Naive thymus-derived CD8-positive, alpha-beta T cell (primary cell): ENCODE data around the gene ZNF546. TPM values are rescaled to one million over a fixed set of nuclear protein-coding genes. Genes with fewer than 3 reads are reported as not detected.
A peak's percentile ranks its signal among the peaks of the same experiment; 100 is the strongest.
"Not testable (repeated sequence)": the region's sequence is repeated elsewhere in the genome, so short reads cannot be mapped to it uniquely, and the experiment has no call there.

Source experiments
- ATAC-seq, 2 donors: fragments of 150-1000 bp; cut with Tn5 transposase in 1 of 2; sonication (Bioruptor Pico), chemical (Tn5 transposase) in 1 of 2; 1 replicate in 1 of 2; 2 replicates in 1 of 2; pipeline ENCODE4 v1.10.0; 2021; ENCODE audit warnings: mild to moderate bottlenecking in 2 of 2, moderate library complexity in 2 of 2
- POLR2A ChIA-PET: fragments of 350-600 bp; sonication (Branson Sonifier 250); formaldehyde crosslinking; loops from one replicate; lab custom pipeline; 2021; ENCODE audit warnings: antibody characterized with exemption; lab: Charles Lee
- DNase-seq, 10 donors: peaks; one replicate each; pipeline versions ENCODE4 v3.0.0 to v3.0.0-alpha.2; 2020 to 2022
- H3K27ac Mint-ChIP-seq, 10 donors: one replicate each; pipeline ENCODE4 v1.8.0; 2020 to 2022; ENCODE audit warnings: mild to moderate bottlenecking in 10 of 10, mixed read lengths in 10 of 10, moderate library complexity in 4 of 10, inconsistent platforms in 1 of 10
- H3K27me3 Mint-ChIP-seq, 5 donors: one replicate each; pipeline ENCODE4 v1.8.0; 2021 to 2022; ENCODE audit warnings: mixed read lengths in 5 of 5
- H3K36me3 Mint-ChIP-seq, 3 donors: one replicate each; pipeline ENCODE4 v1.8.0; 2020 to 2022; ENCODE audit warnings: mixed read lengths in 3 of 3, mild to moderate bottlenecking in 2 of 3, inconsistent platforms in 1 of 3
- H3K4me1 Mint-ChIP-seq, 4 donors: one replicate each; pipeline ENCODE4 v1.8.0; 2021 to 2022; ENCODE audit warnings: mixed read lengths in 4 of 4
- H3K4me3 Mint-ChIP-seq, 10 donors: one replicate each; pipeline ENCODE4 v1.8.0; 2020 to 2022; ENCODE audit warnings: mild to moderate bottlenecking in 10 of 10, mixed read lengths in 10 of 10, moderate library complexity in 6 of 10, inconsistent platforms in 1 of 10
- H3K9me3 Mint-ChIP-seq, 9 donors: one replicate each; pipeline ENCODE4 v1.8.0; 2020 to 2022; ENCODE audit warnings: mixed read lengths in 9 of 9, mild to moderate bottlenecking in 3 of 9, inconsistent platforms in 1 of 9, moderate library complexity in 1 of 9
- polyA plus RNA-seq, 3 donors: library from polyadenylated mRNA; unstranded; fragments of 300-500 nt; fragmentation: Illumina TruSeq; gene quantifications; one replicate each; pipeline ENCODE4 v1.2.3, GENCODE V29; 2021
- total RNA-seq, 8 experiments: library from RNA in 2 of 8; stranded (reverse) in 2 of 8; gene quantifications; one replicate each; pipeline ENCODE4 v1.2.3 and lab custom pipeline; 2021 to 2026

The ZNF546 gene
- total and polyA plus RNA-seq, 5 experiments from 2014 or later = 4.0 to 22.0 (median 6.4) TPM

- Mint-ChIP-seq H3K36me3 (peaks cover 5 to 54% (median 36%) of the 10 kb centered on the region in 3 donors), H3K27ac (no peak overlapping the region), H3K27me3 (no peaks in the 10 kb centered on the region), H3K9me3 (peaks cover 17 to 93% (median 52%) of the 10 kb centered on the region in 9 donors), H3K4me3 (no peak overlapping the region), H3K4me1 (peaks cover 0 to 2% (median 0%) of the 10 kb centered on the region in 4 donors)
- POLR2A ChIA-PET = interaction anchor here (0.6 kb wide), 1 partner anchor 1043 kb away, joined by 3 read pairs; no protein-coding TSS in a partner anchor
- DNase-seq = no peak
- no peak for ATAC-seq
These were observed 27.1 kb downstream of the ZNF546 start for GRCh38 chr19:40023969-40024368.

DNA sequence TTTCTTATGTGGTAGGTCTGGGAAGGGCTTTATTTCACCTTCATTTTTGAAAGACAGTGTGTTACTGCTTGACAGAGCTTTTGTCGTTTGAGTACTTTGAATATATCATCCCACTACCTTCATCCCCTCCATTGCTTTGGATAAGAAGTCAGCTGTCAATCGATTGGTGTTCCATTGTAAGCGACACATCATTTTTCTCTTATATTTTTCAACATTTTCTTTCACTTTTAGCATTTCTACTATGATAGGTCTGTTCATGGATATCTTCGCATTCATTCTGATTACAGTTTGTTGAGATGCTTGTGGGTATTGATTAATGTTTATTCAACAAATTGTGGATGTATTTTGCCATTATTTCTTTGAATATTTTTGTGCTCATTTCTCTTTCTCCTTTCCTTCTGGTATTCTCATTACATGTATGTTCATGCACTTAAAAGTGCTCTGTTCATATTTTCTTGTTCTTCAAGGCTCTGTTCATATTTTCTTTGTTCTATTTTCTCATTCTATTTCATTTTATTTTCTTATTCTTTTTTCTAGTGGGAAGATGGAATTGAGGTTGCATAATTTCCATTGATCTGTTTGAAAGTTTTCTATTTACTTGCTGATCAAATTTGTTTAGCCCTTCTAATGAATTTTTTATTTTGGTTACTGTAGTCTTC lies 29.2 kb downstream of the ZNF546 start:
- Mint-ChIP-seq H3K27me3 (no peaks in the 10 kb centered on the region), H3K4me1 (peaks cover 0 to 2% (median 0%) of the 10 kb centered on the region in 4 donors), H3K4me3 (no peak overlapping the region), H3K9me3 (peaks cover 16 to 92% (median 49%) of the 10 kb centered on the region in 9 donors), H3K27ac (peak overlapping the region in 1 of 10 donors; percentile 13), H3K36me3 (peaks cover 5 to 64% (median 36%) of the 10 kb centered on the region in 3 donors)
- DNase-seq (no peak), ATAC-seq (no peak)
- POLR2A ChIA-PET = interaction anchor here (0.6 to 1.0 kb wide), 2 partner anchors 29 to 447 kb away, joined by 3 to 4 read pairs; partner anchors contain the start of gene ZNF546

- Mint-ChIP-seq H3K4me1 (peaks cover 0 to 2% (median 0%) of the 10 kb centered on the region in 4 donors), H3K4me3 (no peak overlapping the region), H3K27ac (no peak overlapping the region), H3K27me3 (no peaks in the 10 kb centered on the region), H3K36me3 (peaks cover 5 to 64% (median 36%) of the 10 kb centered on the region in 3 donors), H3K9me3 (peaks cover 16 to 93% (median 47%) of the 10 kb centered on the region in 9 donors)
- DNase-seq (no peak), ATAC-seq (no peak)
- POLR2A ChIA-PET = interaction anchor here (0.6 to 1.0 kb wide), 2 partner anchors 30 to 447 kb away, joined by 3 to 4 read pairs; partner anchors contain the start of gene ZNF546
These were observed 29.7 kb downstream of the ZNF546 start for GRCh38 chr19:40026597-40026970.

- no peaks in the 10 kb centered on the region for H3K4me1 Mint-ChIP-seq
- H3K36me3 Mint-ChIP-seq = peaks cover 0 to 55% (median 33%) of the 10 kb centered on the region in 3 donors
- ATAC-seq = no peak
- no peak for DNase-seq
- POLR2A ChIA-PET = no interaction called here
- no peaks in the 10 kb centered on the region for H3K27me3 Mint-ChIP-seq
- H3K27ac Mint-ChIP-seq = no peak overlapping the region
- no peak overlapping the region for H3K4me3 Mint-ChIP-seq
- H3K9me3 Mint-ChIP-seq = peaks cover 0 to 88% (median 54%) of the 10 kb centered on the region in 9 donors
These were observed 37.2 kb downstream of the ZNF546 start for GRCh38 chr19:40033989-40034560.

GRCh38 chr19:40035996-40036395 lies 39.1 kb downstream of the ZNF546 start:
- ATAC-seq = no peak
- Mint-ChIP-seq H3K9me3 (peaks cover 0 to 76% (median 46%) of the 10 kb centered on the region in 9 donors), H3K36me3 (peaks cover 0 to 40% (median 31%) of the 10 kb centered on the region in 3 donors)

DNA sequence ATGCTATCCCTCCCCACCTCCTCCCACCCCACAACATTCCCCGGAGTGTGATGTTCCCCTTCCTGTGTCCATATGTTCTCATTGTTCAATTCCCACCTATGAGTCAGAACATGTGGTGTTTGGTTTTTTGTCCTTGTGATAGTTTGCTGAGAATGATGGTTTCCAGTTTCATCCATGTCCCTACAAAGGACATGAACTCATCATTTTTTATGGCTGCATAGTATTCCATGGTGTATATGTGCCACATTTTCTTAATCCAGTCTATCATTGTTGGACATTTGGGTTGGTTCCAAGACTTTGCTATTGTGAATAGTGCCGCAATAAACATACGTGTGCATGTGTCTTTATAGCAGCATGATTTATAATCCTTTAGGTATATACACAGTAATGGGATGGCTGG lies 41.2 kb downstream of the ZNF546 start:
- H3K4me3 Mint-ChIP-seq, H3K4me1 Mint-ChIP-seq, H3K27ac Mint-ChIP-seq, ATAC-seq, POLR2A ChIA-PET, DNase-seq, H3K27me3 Mint-ChIP-seq: not testable (repeated sequence)
- peaks cover 0 to 36% (median 30%) of the 10 kb centered on the region in 3 donors for H3K36me3 Mint-ChIP-seq
- H3K9me3 Mint-ChIP-seq = peaks cover 0 to 70% (median 36%) of the 10 kb centered on the region in 9 donors

More at GRCh38 chr19:40035996-40036395, 39.1 kb downstream of the ZNF546 start:
- Mint-ChIP-seq H3K27me3 (no peaks in the 10 kb centered on the region), H3K27ac (no peak overlapping the region), H3K4me1 (no peaks in the 10 kb centered on the region), H3K4me3 (no peak overlapping the region)
- POLR2A ChIA-PET = interaction anchor here (0.5 kb wide), 1 partner anchor 301 kb away, joined by 3 read pairs; no protein-coding TSS in a partner anchor
- no peak for DNase-seq

- POLR2A ChIA-PET, H3K4me3 Mint-ChIP-seq, H3K27me3 Mint-ChIP-seq, H3K4me1 Mint-ChIP-seq, ATAC-seq, H3K27ac Mint-ChIP-seq, DNase-seq: not testable (repeated sequence)
- H3K9me3 Mint-ChIP-seq = peaks cover 18 to 68% (median 34%) of the 10 kb centered on the region in 9 donors
- H3K36me3 Mint-ChIP-seq = peaks cover 35 to 50% (median 35%) of the 10 kb centered on the region in 3 donors
These were observed 44.9 kb downstream of the ZNF546 start for GRCh38 chr19:40041718-40042117.

DNA sequence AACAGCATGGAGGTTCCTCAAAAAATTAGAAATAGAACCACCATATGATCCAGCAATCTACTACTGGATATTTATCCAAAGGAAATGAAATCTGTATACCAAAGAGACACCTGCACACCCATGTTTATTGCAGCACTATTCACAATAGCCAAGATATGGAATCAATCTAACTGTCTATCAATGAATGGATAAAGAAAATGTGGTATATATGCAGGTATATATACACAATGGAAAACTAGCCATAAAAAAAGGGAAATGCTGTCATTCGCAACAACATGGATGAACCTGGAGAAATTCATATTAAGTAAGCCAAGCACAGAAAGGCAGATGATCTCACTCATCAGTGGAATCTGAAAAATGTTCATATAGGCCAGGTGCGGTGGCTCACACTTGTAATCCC lies 56.6 kb downstream of the ZNF546 start:
- H3K4me1 Mint-ChIP-seq = peaks cover 39 to 64% (median 57%) of the 10 kb centered on the region in 4 donors
- POLR2A ChIA-PET = no interaction called here
- peak overlapping the region; percentile 5 to 100 (median 63) for H3K4me3 Mint-ChIP-seq
- ATAC-seq (no peak), DNase-seq (no peak)
- H3K9me3 Mint-ChIP-seq = peaks cover 2 to 19% (median 13%) of the 10 kb centered on the region in 9 donors
- H3K36me3 Mint-ChIP-seq = peaks cover 24 to 50% (median 36%) of the 10 kb centered on the region in 3 donors
- peak overlapping the region in 1 of 10 donors; percentile 65 for H3K27ac Mint-ChIP-seq
- no peaks in the 10 kb centered on the region for H3K27me3 Mint-ChIP-seq

DNA sequence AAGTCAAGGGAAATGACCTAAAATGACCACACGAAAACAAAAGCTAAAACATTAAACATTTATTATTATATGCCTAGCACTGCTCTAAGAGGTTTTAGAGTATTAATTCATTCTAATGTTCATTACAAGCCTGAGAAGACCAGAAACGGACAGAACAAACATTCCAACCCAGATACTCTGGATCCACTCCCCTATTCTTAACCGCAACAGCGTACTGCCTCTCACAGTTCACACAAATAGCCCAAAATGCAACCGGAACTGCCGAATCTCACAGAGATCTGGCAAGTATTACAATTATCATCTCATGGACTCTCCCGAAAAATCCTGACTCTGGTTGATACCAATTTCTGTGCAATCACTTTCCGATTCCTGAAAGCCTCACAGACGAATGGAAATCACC lies 57.8 kb downstream of the ZNF546 start:
- H3K4me3 Mint-ChIP-seq = peak overlapping the region; percentile 97 to 100 (median 99)
- peak overlapping the region in 7 of 10 donors; percentile 37 to 76 (median 55) for H3K27ac Mint-ChIP-seq
- peaks cover 11 to 26% (median 17%) of the 10 kb centered on the region in 9 donors for H3K9me3 Mint-ChIP-seq
- POLR2A ChIA-PET = interaction anchor here (2.8 kb wide), 1 partner anchor 36 kb away, joined by 18 read pairs; the partner anchor contains the start of gene ZNF780A
- H3K27me3 Mint-ChIP-seq = peaks cover 0 to 8% (median 2%) of the 10 kb centered on the region in 5 donors
- ATAC-seq (no peak), DNase-seq (no peak)
- H3K36me3 Mint-ChIP-seq = peaks cover 28 to 45% (median 29%) of the 10 kb centered on the region in 3 donors
- peaks cover 34 to 59% (median 57%) of the 10 kb centered on the region in 4 donors for H3K4me1 Mint-ChIP-seq

GRCh38 chr19:40055049-40055448 lies 58.2 kb downstream of the ZNF546 start:
- DNase-seq (no peak), ATAC-seq (no peak)
- POLR2A ChIA-PET = interaction anchor here (1.9 to 2.8 kb wide), 2 partner anchors 36 to 58 kb away, joined by 9 to 18 read pairs; partner anchors contain the start of genes ZNF546 and ZNF780A
- peak overlapping the region in 8 of 10 donors; percentile 37 to 99 (median 99) for H3K27ac Mint-ChIP-seq
- peaks cover 34 to 58% (median 57%) of the 10 kb centered on the region in 4 donors for H3K4me1 Mint-ChIP-seq
- peaks cover 15 to 31% (median 19%) of the 10 kb centered on the region in 9 donors for H3K9me3 Mint-ChIP-seq
- H3K27me3 Mint-ChIP-seq = peaks cover 0 to 12% (median 5%) of the 10 kb centered on the region in 5 donors
- H3K36me3 Mint-ChIP-seq = peaks cover 26 to 41% (median 30%) of the 10 kb centered on the region in 3 donors
- H3K4me3 Mint-ChIP-seq = peak overlapping the region; percentile 97 to 100 (median 99)

DNA sequence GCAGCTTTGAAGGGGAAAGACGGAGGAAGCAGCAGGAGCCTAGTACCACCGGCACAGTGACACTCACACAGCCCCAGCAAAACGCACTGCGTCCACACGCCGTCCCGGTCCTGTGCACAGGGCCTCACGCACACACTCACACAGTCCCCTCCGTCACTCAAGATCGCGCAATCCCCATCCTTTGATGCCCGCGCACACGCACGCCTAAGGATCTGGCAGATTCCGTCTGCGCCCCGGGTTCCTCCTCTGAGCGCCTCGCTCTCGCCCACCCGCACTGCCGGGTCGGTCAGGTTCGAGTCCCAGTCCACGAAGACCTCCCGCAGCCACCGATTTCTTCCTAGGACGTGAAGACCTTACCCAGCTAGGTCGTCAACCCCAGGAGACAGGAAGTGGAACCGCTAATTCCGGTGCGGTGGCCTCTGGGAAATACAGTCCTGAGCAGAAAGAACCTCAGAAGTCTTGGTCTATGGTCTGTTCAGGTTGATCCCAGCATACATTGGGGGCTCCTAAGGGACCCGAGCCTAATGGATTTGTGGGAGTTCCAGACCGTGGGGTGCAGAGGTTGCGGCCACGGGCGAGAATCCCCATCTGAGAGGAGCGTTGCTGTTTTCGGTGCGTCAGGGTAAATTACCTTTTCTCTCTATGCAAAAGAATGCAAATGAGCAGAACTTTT lies 59.1 kb downstream of the ZNF546 start, which contains the start of gene ZNF780B:
Gene ZNF780B, minus strand, starts transcription at position 400 of the 673 bp plus-strand sequence. CDS start 5,899 bp downstream, outside the sequence.
- POLR2A ChIA-PET = interaction anchor here (0.6 to 2.8 kb wide), 5 partner anchors 35 to 715 kb away, joined by 3 to 18 read pairs (median 3); partner anchors contain the start of genes ZNF546 and ZNF780A
- Mint-ChIP-seq H3K4me1 (peaks cover 32 to 55% (median 51%) of the 10 kb centered on the region in 4 donors), H3K9me3 (peaks cover 10 to 30% (median 19%) of the 10 kb centered on the region in 9 donors), H3K27ac (peak within 1 kb of the TSS; percentile 95 to 99 (median 99)), H3K4me3 (peak within 1 kb of the TSS; percentile 97 to 100 (median 99)), H3K36me3 (peaks cover 18 to 34% (median 30%) of the 10 kb centered on the region in 3 donors), H3K27me3 (peaks cover 0 to 12% (median 5%) of the 10 kb centered on the region in 5 donors)
- DNase-seq (peak; percentile 43 to 82 (median 66)), ATAC-seq (peak; percentile 92 to 93)
